ENCODE data around the gene CSNK1G3. TPM values are rescaled to one million over a fixed set of nuclear protein-coding genes. Genes with fewer than 3 reads are reported as not detected.

CSNK1G3 gene
- polyA plus RNA-seq, 2 of the 4 experiments (the other 2 are of a cell fraction) = 24.0 to 50.9 TPM

DNA sequence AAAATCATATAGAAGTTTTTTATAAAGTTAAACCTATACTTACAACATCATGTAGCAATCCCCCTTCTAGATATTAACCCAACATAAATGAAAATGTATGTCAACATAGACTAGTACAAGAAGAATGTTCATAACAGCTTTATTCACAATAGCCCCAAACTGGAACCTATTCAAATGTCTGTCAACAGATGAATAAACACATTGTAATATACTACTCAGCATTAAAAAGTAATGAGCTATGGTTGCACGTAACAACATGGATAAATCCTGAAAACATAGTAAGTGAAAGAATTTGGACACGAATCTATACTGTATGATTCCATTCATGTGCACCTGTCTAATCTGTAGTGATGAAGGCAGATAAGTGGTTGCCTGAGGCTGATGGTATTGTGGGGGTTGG, 73.9 kb downstream of the CSNK1G3 start (continued):
- TF ChIP-seq HOXB5 (CRISPR knock-in tag; IDR thresholded peaks at IDR 0.05) = no peak
- TF ChIP-seq PBX3 (IDR thresholded peaks at IDR 0.05) = no peak
- TF ChIP-seq NR3C1 (IDR thresholded peaks at IDR 0.05) = no peak
- no peak for TF ChIP-seq CHD2 (IDR thresholded peaks at IDR 0.05; ENCODE audit: low read length, partially characterized antibody)
- TF ChIP-seq RARB (CRISPR knock-in tag; IDR thresholded peaks at IDR 0.05) = no peak

GRCh38 chr5:123594434-123594833, 82.5 kb downstream of the CSNK1G3 start:
- H3K9me3 ChIP-seq = no peaks in the 10 kb centered on the region
- TF ChIP-seq ELK1 (IDR thresholded peaks at IDR 0.05; ENCODE audit: low read depth, low read length) = no peak
- no peak overlapping the region for H3K4me3 ChIP-seq
- ChIA-PET POLR2A (no interaction called here), CTCF (interaction anchor here (1.2 kb wide), 2 partner anchors 9 to 11 kb away, joined by 3 to 4 read pairs; no protein-coding TSS in a partner anchor)
- no peak overlapping the region for H3K27ac ChIP-seq
- FAIRE-seq (no peak), ATAC-seq (no peak), DNase-seq (ENCODE audit: low read depth in 1 of 2, low spot score in 1 of 2) (no peak)
- H3K4me2 ChIP-seq = no peak overlapping the region
- H3K4me1 ChIP-seq = no peaks in the 10 kb centered on the region

- Histone ChIP-seq H3K4me2 (no peak overlapping the region), H3K4me3 (no peak overlapping the region), H3K27ac (no peak overlapping the region), H3K4me1 (no peaks in the 10 kb centered on the region), H3K9me3 (no peaks in the 10 kb centered on the region)
- ATAC-seq = no peak
- ChIA-PET POLR2A (no interaction called here), CTCF (no interaction called here)
- no peak for DNase-seq (ENCODE audit: low read depth in 1 of 2, low spot score in 1 of 2)
- TF ChIP-seq ZC3H11A (IDR thresholded peaks at IDR 0.05) = no peak
- no peak for TF ChIP-seq ZSCAN20 (CRISPR knock-in tag; IDR thresholded peaks at IDR 0.05)
- no peak for TF ChIP-seq ZFP36 (IDR thresholded peaks at IDR 0.05; ENCODE audit: borderline replicate concordance, partially characterized antibody)
- no peak for TF ChIP-seq SMC3 (IDR thresholded peaks at IDR 0.05)
- TF ChIP-seq, protein P1, sequence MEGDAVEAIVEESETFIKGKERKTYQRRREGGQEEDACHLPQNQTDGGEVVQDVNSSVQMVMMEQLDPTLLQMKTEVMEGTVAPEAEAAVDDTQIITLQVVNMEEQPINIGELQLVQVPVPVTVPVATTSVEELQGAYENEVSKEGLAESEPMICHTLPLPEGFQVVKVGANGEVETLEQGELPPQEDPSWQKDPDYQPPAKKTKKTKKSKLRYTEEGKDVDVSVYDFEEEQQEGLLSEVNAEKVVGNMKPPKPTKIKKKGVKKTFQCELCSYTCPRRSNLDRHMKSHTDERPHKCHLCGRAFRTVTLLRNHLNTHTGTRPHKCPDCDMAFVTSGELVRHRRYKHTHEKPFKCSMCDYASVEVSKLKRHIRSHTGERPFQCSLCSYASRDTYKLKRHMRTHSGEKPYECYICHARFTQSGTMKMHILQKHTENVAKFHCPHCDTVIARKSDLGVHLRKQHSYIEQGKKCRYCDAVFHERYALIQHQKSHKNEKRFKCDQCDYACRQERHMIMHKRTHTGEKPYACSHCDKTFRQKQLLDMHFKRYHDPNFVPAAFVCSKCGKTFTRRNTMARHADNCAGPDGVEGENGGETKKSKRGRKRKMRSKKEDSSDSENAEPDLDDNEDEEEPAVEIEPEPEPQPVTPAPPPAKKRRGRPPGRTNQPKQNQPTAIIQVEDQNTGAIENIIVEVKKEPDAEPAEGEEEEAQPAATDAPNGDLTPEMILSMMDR (IDR thresholded peaks at IDR 0.05) = no peak
- no peak for TF ChIP-seq MAX (IDR thresholded peaks at IDR 0.05)
- TF ChIP-seq MAZ (IDR thresholded peaks at IDR 0.05; ENCODE audit: borderline replicate concordance, low read depth, low read length) = no peak
- no peak for TF ChIP-seq EHF (CRISPR knock-in tag; IDR thresholded peaks at IDR 0.05)
- no peak for TF ChIP-seq NPAS2 (CRISPR knock-in tag; IDR thresholded peaks at IDR 0.05; ENCODE audit: borderline replicate concordance)
- no peak for TF ChIP-seq CHD2 (IDR thresholded peaks at IDR 0.05; ENCODE audit: low read length, partially characterized antibody)
- no peak for TF ChIP-seq RNF2 (IDR thresholded peaks at IDR 0.05; ENCODE audit: borderline replicate concordance, low read depth)
- TF ChIP-seq ELK1 (IDR thresholded peaks at IDR 0.05; ENCODE audit: low read depth, low read length) = no peak
- no peak for TF ChIP-seq EP300 (IDR thresholded peaks at IDR 0.05)
- TF ChIP-seq TP53 (CRISPR knock-in tag; IDR thresholded peaks at IDR 0.05) = no peak
- no peak for TF ChIP-seq GATA3 (IDR thresholded peaks at IDR 0.05; ENCODE audit: borderline replicate concordance)
- no peak for TF ChIP-seq NFE2L2 (conservative IDR thresholded peaks at IDR 0.05; ENCODE audit: low read length)
- TF ChIP-seq FOXS1 (CRISPR knock-in tag; IDR thresholded peaks at IDR 0.05) = no peak
- no peak for FAIRE-seq
- 96% methylated on average over 1 of the region's 1 CpG for WGBS (ENCODE audit: missing lambda C conversion rate)
Observed at GRCh38 chr5:123597018-123597417, 85.0 kb downstream of the CSNK1G3 start.

Data from A549 (cell line).